Stimulated activated CD4-positive, alpha-beta T cell treated with anti-CD3 and anti-CD28 coated beads, Interleukin-2, amount 100 ng/mL, for 24 hours (primary cell): ENCODE results near the gene CLPTM1L.
"Not testable (repeated sequence)": the region's sequence is repeated elsewhere in the genome, so short reads cannot be mapped to it uniquely, and the experiment has no call there.

Experiments
- DNase-seq, 2 donors: peaks; one replicate each; pipeline ENCODE4 v3.0.0-alpha.2; 2020

Gene CLPTM1L

DNA sequence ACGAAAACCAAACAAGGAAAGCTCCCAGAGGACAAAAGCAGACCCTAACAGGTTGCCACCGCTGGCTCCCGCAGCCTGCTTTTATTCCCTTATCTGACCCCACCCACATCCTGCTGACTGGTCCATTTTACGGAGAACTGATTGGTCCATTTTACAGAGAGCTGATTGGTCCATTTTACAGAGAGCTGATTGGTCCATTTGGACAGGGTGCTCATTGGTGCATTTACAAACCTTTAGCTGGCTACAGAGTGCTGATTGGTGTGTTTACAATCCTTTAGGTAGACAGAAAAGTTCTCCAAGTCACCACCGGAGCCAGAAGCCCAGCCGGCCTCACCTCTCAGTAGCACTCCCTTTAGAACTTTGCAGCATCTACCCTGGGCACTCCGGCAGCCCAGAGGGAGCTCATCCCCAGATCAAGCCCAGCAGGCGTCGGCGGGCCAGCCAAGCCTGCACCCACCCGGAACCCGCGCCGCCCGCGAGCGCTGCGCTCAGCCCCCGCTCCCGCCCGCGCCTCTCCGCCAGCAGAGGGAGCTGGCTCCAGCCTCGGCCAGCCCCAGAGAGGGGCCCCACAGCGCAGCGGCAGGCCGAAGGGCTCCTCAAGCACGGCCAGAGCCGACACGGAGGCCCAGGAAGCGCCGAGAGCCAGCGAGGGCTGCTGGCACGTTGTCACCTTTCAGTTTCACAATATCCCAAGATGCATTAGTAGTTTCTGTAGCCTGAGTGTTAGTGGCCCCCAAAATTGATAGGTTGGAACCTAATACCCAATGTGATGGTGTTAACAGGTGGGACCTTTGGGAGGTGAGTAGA, 35.3 kb upstream of the CLPTM1L start:
- DNase-seq: peak; percentile 53 to 65

DNA sequence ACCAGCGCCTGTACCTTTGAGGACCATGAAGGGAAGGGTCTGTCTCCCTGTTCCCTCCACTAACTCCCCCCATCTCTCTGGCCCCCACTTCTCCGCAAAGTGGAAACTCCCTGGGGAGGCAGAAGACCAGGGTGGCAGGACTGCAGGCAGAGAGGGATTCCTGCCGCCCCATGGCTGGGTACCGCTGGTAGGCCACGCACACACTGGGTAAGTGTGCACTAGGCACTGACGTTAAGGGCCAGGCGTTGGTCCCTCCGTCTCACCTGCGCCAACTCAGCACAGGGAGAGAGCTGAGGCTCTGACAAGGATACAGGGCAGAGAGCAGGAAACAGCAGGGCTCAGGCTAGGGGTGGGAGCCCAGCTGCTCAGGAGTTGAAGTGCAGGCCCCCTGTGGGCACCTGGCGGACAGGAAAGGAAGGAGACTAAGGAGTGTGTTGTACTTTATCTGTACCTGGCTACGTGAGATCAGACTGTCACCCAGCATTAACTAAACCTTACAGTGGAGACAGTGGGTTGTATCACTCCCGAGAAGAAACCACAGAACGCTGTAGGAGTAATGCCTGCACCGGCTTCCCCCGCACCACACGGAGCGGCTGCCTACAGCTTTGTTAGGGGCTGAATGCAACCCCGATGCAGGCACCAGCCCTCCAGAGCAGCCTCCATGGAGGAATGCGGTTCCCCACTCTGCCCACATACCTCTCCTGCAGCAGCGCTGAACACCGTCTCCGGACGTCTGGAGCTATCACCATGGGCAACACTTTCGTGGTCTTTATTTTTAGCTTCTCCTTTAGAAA, 34.2 kb upstream of the CLPTM1L start:
- no peak for DNase-seq

DNA sequence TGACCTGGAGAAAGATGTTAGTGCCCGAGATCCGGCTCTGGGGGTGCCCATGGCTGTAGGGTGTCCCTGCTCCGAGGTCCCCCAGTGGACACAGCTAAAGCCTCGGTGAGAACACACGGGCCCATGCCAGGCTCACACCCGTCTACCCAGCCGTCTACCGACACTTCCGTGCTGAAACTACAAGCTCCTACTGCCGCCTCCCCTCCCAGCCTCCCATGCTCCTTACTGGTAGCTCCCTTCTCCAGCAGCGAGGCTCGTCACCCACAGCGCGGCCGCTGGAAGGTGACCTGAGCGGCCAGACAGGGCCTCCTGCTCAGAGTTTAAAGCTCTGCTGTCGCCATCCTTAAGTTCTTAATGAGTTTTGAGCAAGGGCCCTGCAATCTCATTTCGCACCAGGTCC, 33.2 kb upstream of the CLPTM1L start:
- DNase-seq: no peak

DNA sequence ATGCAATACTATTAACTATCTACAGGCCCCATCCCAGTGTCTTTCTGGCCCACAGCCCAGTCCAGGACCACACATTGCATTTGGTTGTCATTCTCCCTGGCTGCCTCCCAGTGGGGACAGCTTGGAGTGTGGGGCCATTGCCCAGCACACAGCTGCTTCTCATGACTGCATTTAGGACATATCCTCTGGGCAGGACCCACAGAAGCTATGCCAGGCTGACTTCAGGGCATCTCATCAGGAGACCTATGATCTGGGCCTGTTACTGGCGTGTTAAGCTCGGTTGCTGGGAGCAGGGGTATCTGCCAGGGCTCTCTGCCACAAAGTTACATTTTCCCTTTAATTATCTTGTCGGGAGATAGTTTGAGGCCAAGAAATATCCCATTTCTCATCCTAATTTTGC, 32.1 kb upstream of the CLPTM1L start:
- no peak for DNase-seq

DNA sequence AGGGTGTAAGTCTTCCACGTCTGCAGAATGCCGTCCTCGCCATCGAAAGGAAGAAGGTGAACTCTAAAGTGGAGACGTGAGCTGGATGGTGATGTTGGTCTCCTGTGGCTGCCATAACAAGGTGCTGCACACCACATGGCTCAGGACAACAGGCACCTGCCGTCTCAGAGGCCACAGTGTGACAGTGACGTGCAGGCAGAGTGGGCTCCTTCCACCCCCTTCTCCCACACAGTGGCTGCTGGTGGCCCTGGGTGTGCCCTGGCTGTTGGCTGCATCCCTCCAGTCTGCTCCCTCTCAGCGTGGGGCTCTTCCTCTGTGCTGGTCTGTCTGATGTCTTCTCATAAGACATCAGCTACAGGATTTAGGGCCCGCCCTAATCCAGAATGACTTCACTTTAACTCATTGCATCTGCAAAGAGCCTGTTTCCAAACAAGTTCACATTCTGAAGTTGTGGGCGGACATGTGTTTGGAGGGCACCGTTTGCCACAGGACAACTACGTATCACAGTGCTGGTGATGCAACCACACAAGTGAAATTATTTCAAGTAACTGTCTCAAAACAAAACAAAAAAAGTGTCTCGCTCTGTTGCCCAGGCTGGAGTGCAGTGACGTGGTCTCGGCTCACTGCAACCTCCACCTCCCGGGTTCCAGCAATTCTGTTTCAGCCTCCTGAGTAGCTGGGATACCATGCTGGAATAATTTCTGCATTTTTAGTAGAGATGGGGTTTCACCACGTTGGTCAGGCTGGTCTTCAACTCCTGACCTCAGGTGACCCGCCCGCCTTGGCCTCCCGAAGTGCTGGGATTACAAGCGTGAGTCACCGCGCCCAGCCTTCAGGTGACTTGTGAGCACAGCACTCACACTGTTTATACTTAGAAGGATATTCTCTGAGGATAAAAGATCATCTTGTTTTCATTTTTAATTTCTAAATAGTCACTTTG, 31.2 kb upstream of the CLPTM1L start:
- no peak for DNase-seq

DNA sequence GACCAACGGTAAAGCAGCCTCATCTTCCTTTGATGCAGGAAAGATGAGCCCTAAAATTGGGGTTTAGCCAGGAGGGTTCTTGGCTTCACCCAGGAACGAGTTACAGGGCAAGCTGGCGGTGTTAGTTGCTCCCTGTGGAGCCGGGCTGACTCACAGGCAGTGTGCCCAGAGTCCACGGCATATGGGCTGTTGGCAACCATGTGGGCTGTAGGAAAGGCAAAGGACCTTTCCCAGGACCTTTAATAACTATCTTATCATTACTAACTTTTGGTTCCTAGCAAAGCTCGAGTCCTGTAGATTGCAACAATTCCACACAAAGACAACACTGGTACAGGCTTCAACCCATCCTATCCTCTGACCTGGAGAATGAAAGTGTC, 29.8 kb upstream of the CLPTM1L start:
- DNase-seq: no peak

DNA sequence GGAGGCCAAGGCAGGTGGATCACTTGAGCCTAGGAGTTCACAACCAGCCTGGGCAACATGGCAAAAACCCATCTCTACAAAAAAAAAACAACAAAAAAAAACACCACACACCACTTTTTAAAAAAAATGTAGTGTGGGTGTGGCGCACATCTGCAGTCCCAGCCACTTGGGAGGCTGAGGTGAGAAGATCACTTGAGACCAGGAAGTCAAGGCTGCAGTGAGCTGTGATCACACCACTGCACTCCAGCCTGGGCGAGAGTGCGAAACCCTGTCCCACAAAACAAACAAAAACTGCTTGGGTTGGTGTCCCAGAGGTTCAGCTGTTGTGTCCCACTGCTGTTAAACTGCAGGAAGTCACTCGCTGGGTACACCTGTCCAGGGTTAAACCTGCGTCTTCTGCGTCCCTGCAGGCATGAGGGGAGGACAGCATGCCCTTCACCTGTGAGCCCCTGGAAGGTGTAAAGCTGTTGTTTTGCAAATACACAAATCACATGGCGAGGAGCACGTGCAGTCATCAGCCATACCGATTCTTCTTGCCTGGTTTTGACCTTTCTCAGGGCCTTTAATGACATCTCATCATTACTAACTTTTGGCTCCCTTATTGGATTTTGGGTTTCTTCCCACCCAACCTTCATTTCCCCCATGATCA, 29.3 kb upstream of the CLPTM1L start:
- DNase-seq: no peak

DNA sequence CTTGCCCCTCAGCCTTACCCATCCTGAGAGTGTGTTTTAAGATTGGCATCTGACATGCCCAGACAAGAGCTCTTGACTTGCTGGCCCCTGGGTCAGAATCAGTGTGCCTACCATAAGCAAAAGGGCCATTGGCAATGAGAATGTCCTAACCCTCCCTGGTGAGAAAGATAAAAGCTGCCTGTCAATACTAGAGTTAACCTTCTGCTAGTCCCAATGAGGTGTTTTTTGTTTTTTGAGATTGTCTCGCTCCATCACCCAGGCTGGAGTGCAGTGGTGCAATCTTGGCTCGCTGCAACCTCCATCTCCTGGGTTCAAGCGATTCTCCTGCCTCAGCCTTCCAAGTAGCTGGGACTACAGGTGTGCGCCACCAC, 27.1 kb upstream of the CLPTM1L start:
- DNase-seq: not testable (repeated sequence)

DNA sequence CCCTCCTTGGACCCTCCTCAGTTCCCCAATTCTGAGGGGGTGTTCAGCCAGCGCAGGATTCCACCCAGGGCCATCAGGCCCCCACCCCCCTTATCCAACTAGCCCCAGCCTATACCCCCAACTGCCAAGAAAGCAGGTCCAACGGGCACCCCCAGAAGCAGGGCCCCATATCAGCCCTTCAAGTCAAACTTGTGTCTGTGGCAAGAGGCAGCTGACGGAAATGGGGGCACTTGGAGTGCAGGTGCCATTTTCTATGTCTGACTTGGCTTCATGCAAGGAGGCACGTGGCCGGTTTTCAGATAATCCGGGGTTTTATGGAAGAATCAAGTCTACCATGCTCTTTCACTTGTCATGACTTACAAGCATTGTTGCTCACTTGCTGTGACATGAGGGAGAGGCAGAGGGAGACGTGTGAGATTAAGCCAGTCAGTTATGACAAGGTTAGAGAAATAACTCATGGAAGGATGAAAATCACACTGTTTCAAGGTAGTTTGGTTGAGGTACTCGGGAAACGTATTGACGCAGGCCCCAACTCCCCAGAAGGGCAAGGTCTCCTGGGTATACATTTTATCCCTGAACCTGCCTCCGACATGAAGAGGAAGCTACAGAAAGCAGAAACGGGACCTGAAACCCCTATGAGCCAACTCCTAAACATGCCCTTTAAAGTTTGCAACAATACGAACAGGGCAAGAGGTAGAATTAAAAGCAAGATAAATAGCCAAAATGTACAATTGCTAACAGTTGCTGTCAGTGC, 26.5 kb upstream of the CLPTM1L start:
- no peak for DNase-seq

DNA sequence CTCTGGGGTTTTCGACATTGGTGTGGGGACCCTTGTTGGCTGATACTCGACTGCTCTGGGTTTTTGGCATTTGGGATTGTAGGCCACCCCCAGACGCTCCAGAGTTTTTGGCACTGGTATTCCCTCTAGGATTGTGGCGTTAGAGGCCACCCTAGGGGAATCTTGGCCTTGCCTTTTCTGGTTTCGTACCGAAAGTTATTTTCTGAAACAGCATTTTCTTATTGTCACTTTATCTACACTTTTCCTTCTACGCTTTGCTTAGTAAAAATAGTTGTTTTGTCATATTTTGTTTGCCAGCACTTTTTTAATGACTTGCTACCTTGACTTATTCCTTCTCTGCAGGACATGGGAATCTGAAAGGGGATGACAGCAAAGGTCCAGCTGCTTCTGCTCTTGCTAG, 25.1 kb upstream of the CLPTM1L start:
- DNase-seq: no peak

DNA sequence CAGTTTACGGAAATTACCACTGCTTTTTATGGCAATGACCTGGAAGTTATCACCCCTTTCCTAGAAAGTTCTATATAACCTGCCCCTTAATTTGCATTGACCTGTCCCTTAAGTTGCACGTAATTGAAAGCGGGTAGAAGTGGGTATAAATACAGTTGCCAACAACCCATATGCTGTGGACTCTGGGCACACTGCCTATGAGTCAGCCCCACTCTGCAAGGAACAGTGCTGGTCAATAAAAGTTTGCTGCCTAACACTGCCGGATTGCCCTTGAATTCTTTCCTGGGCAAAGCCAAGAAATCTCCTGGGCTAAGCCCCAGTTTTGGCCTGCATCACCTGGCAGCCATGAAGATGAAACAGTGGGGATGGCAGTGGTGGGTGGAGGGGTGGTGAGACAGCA, 23.9 kb upstream of the CLPTM1L start:
- no peak for DNase-seq

DNA sequence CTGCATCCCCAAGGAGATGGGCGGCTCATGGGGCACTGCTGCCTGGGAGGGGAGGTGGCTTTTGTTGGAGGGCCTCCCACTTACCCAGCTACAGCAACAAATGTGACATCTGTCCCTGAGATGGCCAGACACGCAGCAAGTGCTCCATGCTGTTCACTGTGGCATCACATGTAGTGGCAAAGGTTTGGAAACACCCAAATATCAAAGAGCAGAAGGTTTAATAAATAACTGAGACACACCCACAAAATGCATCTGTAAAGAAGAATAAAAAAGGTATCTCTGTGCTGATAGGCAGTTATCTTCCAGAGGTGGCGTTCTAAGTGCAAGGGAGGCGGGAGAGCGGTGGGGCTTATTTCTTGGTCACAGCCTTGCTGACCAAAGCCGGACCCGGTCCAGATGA, 23.3 kb upstream of the CLPTM1L start:
- DNase-seq: no peak

DNA sequence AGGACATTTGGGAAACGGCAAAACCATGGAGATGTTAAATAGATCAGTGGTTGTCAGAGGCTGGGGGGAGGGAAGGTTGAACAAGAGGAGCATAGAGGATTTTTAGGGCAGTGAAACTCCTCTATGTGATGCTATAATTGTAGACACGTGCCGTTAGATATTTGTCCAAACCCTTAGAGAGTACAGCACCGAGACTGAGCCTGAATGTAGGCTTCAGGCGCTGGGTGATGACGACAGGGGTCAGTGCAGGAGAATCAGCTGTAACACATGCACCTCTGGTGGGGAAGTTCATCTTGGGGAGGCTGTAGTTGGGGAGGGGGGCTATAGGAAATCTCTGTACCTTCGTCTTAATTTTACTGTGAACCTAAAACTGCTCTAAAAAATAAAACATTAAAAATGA, 22.2 kb upstream of the CLPTM1L start:
- no peak for DNase-seq

DNA sequence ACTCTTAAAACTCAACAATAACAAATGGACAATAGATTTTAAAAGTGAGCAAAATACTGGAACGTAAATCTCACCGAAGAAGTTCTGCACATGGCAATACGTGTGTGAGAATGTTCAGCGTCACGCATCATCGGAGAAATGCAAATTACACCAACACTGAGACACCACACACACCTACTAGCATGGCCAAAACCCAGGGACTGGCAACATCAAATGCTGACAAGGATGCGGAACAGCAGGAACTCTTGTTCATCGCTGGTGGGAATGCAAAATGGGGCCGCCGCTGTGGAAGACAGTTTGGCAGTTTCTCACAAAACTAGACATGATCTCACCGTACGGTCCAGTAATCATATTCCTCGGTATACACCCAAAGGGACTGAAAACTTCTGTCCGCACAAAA, 21.6 kb upstream of the CLPTM1L start:
- no peak for DNase-seq

DNA sequence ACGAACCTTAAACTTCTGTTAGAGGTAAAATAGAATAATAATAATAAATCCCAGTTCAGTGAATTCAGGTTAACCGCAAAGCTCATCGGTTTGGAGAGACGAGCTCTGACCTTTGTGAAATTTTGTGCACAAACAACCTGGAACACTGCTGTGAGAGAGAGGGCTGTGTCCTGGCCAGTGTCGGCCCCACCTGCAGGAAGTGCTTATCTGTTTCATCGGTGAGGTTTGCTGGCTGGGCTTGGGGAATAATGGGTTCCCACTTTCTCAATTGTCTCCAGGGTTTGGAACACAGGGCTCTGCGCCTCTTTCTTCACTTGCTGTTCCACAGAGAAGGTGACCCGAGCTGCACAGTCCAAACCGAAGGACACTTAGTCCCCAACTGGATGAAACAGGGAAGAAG, 19.3 kb upstream of the CLPTM1L start:
- no peak for DNase-seq

DNA sequence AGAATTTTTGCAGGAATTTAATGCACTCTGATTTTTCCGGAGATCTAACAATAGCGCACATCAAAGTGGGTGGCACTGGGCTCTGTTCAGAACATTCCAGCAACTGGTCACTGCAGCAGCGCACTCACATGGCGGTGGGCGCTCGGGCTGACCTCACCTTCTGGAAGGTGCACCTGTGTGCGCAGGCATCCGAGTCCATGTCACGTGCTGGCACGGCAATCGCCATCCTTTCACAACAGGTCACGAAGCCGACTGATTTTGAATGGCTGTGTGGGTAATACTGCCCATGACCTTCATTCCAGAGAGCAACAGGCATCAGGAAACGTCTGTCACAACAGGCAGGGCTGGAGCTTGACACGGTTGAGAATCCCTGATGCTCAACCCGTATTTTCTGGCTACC, 18.7 kb upstream of the CLPTM1L start:
- no peak for DNase-seq

DNA sequence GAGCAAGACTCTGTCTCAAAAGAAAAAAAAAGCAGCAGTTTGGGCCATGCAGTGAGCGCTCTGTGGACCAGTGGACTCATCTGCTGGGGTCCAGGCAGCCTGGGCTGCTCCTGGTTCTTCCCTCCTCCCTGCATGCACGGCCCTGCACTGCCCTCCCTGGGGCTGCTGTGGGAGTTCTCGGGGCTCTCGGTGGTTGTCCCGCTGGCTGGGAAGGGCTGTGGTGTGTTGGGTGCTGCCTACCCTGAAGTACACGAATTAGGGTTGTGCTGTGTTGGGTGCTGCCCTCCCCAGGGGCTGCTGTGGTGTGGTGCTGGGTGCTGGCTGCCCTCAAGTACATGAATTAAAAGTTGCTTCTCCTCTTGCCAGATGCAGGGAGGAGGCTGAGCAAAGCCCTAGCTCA, 18.3 kb upstream of the CLPTM1L start:
- no peak for DNase-seq

DNA sequence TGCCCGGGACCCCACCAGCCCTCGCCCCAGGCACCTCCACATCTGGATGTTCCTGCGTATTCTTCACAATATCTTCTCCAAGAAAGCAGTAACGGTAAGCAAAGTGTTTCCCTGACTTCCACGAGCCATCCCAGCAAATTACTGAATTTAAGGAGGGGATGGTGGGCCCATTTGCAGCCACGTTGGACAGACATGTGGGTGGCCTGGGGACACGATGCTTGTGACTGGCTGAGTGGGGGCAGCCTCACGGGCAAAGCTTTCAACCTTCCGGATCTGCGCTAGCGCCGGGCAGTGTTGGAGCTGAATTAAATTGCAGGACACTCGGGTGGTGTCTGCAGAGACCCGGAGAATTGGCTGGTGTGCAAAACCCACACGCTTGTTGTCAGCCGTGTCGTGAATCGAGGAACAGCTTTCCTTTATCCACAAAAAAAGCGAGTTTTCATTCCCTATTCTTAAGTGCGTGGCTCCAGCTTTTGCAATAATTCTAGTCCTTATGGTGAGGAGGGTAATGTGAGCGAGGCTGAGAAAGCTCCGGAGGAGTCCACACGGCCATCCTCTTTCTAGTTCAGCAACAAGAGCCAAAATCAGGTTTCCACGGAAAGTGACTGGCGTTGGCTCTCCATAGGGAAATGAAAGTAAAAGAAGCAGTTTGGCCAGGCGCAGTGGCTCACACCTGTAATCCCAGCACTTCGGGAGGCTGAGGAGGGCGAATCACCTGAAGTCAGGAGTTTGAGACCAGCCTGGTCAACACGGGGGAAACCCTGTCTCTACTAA, 17.5 kb upstream of the CLPTM1L start:
- DNase-seq: no peak

DNA sequence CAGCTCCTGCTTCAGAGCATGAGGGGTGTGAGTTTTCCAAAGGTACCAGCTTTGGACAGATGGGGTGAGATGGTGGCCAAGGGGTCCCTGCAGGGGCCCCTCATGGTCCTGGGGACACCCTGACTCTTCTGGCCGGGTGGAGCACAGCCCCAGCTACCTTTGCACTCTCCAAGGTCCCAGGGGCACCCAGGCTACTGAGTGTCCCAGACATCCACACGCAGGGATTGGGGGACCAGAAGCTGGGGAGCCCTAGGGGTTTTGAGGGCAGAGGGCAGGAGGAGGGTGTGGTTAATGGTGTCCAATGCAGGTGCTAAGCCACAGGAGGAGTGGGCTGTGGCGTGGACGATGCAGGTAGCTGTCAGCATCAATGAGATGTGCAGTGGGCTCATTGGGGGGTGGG, 16.0 kb upstream of the CLPTM1L start:
- DNase-seq: no peak

DNA sequence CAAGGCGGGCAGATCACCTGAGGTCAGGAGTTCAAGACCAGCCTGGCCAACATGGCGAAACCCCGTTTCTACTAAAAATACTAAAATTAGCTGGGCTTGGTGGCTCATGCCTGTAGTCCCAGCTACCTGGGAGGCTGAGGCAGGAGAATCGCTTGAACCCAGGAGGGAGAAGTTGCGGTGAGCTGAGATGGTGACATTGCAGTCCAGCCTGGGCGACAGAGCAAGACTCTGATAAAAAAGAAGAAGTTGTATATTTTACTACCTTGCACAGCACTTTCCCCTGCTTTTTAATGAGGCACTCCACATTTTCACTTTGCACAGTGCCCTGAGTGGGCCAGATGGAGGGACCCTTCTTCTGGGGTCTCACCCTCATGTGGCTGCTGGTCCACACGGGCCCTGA, 15.5 kb upstream of the CLPTM1L start:
- not testable (repeated sequence) for DNase-seq

DNA sequence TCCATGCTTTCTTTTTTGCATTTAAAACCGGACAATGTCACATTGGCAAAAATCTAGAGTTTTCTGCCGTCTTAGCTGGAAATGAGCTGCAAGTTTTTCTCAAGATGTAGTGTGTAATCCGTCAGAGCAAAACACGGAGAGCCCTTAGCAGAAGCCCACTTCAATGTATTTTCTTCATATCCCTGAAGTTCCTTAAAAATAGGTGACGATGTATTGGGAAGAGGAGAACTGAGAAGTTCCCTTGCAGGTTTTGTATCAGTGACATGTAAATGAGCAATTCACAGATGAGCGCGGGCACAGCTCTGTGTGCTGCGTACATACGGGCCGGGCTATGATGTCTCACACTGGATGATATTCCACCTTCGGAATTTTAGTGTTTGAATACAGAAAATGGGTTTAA, 14.8 kb upstream of the CLPTM1L start:
- no peak for DNase-seq
